ENCODE measurements around the gene INPP4A.
"Not testable (repeated sequence)": the region's sequence is repeated elsewhere in the genome, so short reads cannot be mapped to it uniquely, and the experiment has no call there.

Gene INPP4A

DNA sequence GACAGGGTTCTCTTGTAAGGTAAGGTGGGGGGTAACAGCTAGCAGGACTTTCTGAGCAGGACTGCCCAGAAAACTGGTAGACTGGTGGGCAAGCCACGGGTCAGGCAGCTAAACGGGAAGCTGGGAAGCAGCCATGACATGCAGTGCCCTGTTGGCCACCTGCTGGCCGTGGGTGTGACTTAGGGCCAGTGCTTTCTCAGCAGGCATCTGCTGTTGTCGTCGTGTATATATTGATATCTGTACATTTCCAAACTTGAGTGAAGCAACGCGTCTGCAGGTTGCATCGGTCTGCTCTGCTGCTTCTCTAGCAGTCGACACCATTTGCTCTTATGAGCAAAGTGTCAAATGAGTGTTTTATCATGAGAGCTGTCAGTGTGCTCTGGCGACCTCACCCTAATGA is 132.7 kb downstream of the INPP4A start:
- no peak for DNase-seq (ENCODE audit: extremely low read depth in 1 of 2, low read depth in 1 of 2)

GRCh38 chr2:98578231-98578630 is 133.6 kb downstream of the INPP4A start:
- DNase-seq (ENCODE audit: extremely low read depth in 1 of 2, low read depth in 1 of 2) = no peak

DNA sequence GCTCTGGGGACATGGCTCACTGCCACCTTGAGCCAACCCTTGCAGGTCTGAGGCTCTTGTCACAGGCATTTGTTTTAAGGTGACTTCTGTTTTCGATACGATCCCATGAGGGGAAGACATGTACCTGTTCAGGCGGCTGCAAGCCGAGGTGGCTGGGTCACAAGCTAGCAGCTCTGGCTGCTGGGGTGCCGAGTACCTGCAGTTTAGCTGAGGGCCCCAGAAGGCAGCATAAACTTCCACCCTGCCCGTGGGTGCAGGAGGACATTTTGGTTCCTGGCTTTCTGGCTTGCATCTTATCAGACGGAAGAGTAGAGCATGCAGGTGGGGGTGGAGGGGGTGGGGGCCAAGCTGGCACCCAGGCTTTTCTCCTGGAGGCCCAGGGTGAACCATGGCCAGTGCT is 135.3 kb downstream of the INPP4A start:
- no peak for DNase-seq (ENCODE audit: extremely low read depth in 1 of 2, low read depth in 1 of 2)

DNA sequence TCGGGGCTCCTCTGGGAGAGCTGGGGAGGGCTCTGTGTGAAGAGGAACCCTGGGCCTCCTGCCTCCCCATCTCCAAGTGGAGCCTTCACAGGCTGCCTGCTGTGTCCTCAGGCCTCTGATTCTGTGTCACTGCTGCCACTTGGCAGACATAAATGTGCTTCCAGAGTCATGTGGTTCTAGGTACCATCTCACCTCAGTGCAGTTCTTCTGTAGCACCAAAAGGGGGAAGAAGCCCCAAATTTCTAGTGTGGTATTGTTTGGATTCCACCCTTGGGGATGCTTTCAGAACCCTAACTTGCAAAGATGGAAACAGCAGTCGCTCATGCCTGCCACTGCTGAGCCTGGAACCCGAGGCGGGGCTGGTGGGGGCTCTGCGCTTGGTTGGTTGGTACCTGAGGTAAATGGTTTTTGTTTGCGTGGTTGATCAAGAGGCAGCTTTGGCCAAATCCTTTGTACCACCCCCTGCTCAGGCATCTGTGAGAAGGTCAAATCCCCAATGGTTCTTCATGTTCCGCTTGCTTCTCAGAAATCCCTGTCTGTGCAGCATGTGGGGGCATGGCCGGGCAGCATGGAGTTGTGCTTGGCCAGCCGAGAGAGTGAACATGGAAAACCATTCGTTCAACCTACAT is 136.1 kb downstream of the INPP4A start:
- no peak for DNase-seq (ENCODE audit: extremely low read depth in 1 of 2, low read depth in 1 of 2)

- no peak for DNase-seq (ENCODE audit: extremely low read depth in 1 of 2, low read depth in 1 of 2)
These were observed 137.9 kb downstream of the INPP4A start for GRCh38 chr2:98582523-98582922.

DNA sequence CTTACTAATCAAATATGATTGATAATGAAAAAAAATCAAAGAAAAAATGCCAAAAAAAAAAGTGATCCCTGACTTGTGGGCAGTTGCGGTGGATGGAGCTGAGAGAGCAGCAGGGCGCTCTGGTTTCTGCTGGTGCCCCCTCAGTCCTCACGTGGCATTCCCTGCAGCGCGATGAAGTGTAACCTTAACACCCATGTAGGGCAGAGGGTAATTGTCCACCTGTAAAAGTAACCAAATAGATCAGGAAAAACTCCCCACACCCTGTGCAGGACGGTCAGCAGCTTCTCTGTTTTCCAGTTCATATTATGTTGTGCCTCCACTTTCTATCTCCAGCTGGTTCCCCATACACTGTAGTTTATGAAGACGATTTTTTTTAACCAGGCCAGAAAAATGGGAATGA is 138.6 kb downstream of the INPP4A start:
- no peak for DNase-seq (ENCODE audit: extremely low read depth in 1 of 2, low read depth in 1 of 2)

GRCh38 chr2:98583816-98584618 is 139.4 kb downstream of the INPP4A start:
- DNase-seq (ENCODE audit: extremely low read depth in 1 of 2, low read depth in 1 of 2) = no peak

- DNase-seq (ENCODE audit: extremely low read depth in 1 of 2, low read depth in 1 of 2) = no peak
These were observed 140.7 kb downstream of the INPP4A start for GRCh38 chr2:98585386-98585785.

GRCh38 chr2:98586551-98587140 is 142.0 kb downstream of the INPP4A start:
- no peak for DNase-seq (ENCODE audit: extremely low read depth in 1 of 2, low read depth in 1 of 2)

DNA sequence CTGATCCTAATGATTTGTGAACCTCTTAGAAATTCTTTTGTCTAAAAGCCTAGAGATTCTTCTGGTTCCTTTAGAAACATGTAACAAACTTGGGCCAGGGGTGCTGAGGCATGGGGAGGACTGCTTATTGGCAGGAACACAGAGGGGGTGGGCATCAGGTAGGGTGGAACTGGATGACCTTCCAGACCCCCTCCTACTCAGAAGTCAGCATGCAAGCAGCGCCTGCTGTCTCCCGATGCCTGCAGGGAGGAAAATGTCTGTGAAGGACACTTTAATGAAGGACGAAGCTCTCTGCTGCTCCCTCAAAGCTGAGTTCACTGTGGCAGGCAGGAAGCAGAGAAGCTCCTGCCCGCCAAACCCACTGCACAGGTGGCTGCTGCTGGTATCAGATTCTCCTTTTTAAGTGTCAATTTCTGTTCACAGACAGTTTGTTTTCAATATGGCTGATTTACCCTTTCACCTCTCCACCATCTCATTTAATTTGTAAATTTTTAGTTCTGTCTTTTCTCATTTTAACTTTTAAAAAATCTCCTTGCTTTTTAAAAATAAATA is 144.3 kb downstream of the INPP4A start:
- DNase-seq (ENCODE audit: extremely low read depth in 1 of 2, low read depth in 1 of 2) = no peak

DNA sequence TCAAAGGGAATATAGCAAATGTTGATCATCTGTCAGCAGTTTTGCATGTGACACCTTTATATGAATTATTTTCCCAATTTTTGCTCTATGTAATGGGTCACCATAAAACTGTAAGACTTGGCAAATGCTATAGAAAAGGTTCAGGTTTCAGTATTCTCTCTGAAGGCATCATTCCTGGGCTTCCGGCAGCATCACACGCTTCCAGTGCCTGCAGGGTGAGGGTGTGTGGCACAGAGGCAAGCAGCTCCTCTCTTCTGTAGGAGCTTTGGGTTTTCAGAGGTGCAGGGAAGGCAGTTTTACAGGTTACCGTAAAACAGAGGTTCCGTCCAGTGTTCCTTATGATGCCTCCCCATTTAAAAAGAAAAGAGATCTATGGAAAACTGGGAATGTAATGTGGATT is 144.8 kb downstream of the INPP4A start:
- DNase-seq (ENCODE audit: extremely low read depth in 1 of 2, low read depth in 1 of 2) = no peak

GRCh38 chr2:98592565-98592964 is 147.9 kb downstream of the INPP4A start:
- no peak for DNase-seq (ENCODE audit: extremely low read depth in 1 of 2, low read depth in 1 of 2)

DNA sequence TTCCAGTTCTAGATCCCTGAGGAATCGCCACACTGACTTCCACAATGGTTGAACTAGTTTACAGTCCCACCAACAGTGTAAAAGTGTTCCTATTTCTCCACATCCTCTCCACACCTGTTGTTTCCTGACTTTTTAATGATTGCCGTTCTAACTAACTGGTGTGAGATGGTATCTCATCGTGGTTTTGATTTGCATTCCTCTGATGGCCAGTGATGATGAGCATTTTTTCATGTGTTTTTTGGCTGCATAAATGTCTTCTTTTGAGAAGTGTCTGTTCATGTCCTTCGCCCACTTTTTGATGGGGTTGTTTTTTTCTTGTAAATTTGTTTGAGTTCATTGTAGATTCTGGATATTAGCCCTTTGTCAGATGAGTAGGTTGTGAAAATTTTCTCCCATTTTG is 150.0 kb downstream of the INPP4A start:
- not testable (repeated sequence) for DNase-seq (ENCODE audit: extremely low read depth in 1 of 2, low read depth in 1 of 2)

DNA sequence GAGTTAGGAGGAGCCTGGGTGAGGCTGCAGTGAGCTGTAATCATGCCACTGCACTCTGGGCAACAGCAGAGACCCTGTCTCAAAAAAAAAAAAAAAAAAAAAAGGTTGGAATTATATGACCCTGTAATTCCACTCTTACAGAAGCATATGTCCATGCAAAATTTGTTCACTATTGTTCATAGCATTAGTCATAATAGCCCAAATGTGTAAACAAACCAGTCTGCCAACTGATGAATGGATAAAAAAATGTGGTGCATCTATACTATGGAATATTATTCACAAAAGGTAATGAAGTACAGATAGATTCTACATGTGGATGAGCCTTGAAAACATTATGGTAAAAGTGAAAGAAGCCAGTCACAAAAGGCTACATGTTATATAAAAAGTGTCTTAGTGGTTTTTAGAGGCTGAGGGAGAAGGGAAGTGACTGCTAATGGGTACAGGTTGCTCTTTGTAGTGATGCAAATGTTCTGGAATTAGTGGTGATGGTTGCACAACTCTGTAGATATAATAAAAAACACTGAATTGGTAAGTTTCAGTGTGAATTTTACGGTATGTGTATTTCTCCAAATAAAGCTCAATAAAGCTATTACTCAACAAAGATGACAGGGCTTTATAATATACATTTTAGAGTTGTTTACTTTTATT is 154.2 kb downstream of the INPP4A start:
- DNase-seq (ENCODE audit: extremely low read depth in 1 of 2, low read depth in 1 of 2) = no peak

GRCh38 chr2:98601532-98602132 is 157.0 kb downstream of the INPP4A start:
- no peak for DNase-seq (ENCODE audit: extremely low read depth in 1 of 2, low read depth in 1 of 2)

DNA sequence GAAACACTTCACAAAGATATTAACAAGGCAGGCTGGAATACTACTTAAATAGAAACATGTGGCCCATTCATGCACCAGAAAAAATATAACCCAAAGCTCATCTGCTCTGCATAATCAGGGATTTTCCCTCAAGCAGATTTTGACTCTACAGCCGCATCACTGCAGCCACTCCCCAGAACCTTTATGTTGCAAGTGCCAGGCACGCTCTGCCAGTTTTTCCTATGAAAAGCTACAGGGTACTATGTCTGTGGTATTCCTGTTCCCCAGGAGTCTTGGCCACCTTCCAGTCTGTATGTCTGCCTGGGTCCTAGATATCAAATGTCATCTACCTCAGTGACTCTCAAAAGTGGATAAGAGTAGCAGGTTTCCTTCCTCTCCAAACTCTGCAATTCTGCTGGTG is 159.9 kb downstream of the INPP4A start:
- no peak for DNase-seq (ENCODE audit: extremely low read depth in 1 of 2, low read depth in 1 of 2)

- DNase-seq (ENCODE audit: extremely low read depth in 1 of 2, low read depth in 1 of 2) = no peak
These were observed 160.4 kb downstream of the INPP4A start for GRCh38 chr2:98605076-98605475.

DNA sequence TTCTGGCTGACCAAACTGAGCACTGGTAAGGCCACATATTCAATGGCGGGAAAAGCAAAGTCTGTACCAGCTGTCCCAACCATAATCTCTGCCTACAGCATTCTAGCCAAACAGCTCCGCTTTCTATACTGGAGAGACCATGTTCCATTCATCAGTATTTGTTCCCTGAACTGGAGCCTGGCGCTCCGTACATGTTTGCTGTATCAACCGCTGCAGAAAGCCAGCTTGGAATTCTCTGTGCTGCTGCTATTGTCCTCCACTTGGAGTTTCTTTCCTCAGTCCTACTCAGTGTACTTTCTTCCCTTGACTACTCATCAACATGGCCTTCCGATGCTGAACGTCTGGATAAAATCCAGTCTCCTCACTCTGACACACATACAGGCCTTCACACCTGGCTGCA is 161.8 kb downstream of the INPP4A start:
- DNase-seq (ENCODE audit: extremely low read depth in 1 of 2, low read depth in 1 of 2) = no peak

DNA sequence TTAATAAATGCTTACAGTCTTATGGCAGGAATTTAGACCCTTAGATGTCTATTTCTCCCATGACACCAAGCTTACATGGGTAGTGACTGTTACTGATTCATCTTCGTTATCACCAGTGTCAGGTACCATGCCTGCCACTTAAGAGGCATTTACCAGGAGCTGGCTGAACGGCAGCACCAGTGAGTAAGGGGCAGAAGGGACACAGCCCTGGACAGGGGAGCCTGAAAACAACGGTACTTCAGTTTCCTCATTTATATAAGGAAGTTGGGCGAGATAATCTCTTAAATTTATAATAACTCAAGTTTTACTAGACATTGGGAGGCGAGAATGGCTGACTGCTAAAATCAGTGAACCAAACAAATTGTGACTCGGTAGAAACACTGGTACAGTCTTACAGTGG is 162.4 kb downstream of the INPP4A start:
- no peak for DNase-seq (ENCODE audit: extremely low read depth in 1 of 2, low read depth in 1 of 2)

GRCh38 chr2:98607741-98608115 is 163.1 kb downstream of the INPP4A start:
- no peak for DNase-seq (ENCODE audit: extremely low read depth in 1 of 2, low read depth in 1 of 2)
